GM23248 (cell line): Measurements from ENCODE around the gene TAF10. TPM values are rescaled to one million over a fixed set of nuclear protein-coding genes. Genes with fewer than 3 reads are reported as not detected.

Source experiments
- DNase-seq: peaks from one replicate; pipeline ENCODE4 v3.0.0-alpha.2; 2015
- H2AFZ ChIP-seq: fragments of 200-600 bp; sonication (generic); 2 replicates; pipeline ENCODE4 v1.6.1; 2016; ENCODE audit warnings: antibody characterized with exemption
- H3F3A ChIP-seq: fragments of 200-600 bp; sonication (generic); 2 replicates; pipeline ENCODE4 v1.6.1; 2016; ENCODE audit warnings: mild to moderate bottlenecking, antibody characterized with exemption, mixed run types; ENCODE audit not compliant: insufficient read depth
- H3K27ac ChIP-seq: fragments of 200-600 bp; sonication (generic); 2 replicates; pipeline ENCODE4 v1.5.1; 2016; ENCODE audit warnings: mild to moderate bottlenecking
- H3K27me3 ChIP-seq: fragments of 200-600 bp; sonication (generic); replicated peaks from 2 replicates; pipeline ENCODE4 v1.6.1; 2016; ENCODE audit warnings: mild to moderate bottlenecking; ENCODE audit not compliant: insufficient read depth
- H3K36me3 ChIP-seq: fragments of 200-600 bp; sonication (generic); 2 replicates; pipeline ENCODE4 v1.6.1; 2016; ENCODE audit warnings: low read depth, mild to moderate bottlenecking
- H3K4me1 ChIP-seq: fragments of 200-600 bp; sonication (generic); 2 replicates; pipeline ENCODE4 v1.6.1; 2016; ENCODE audit warnings: mild to moderate bottlenecking; ENCODE audit not compliant: insufficient read depth
- H3K4me2 ChIP-seq: fragments of 200-600 bp; sonication (generic); one replicate; pipeline ENCODE4 v1.6.1; 2016; ENCODE audit warnings: mild to moderate bottlenecking; ENCODE audit not compliant: unreplicated experiment
- H3K4me3 ChIP-seq: fragments of 200-600 bp; sonication (generic); 2 replicates; pipeline ENCODE4 v1.5.1; 2016; ENCODE audit warnings: mild to moderate bottlenecking
- H3K79me2 ChIP-seq: fragments of 200-600 bp; sonication (generic); 2 replicates; pipeline ENCODE4 v1.6.1; 2016; ENCODE audit warnings: mild to moderate bottlenecking; ENCODE audit not compliant: insufficient read depth
- H3K9ac ChIP-seq: fragments of 200-600 bp; sonication (generic); 2 replicates; pipeline ENCODE4 v1.6.1; 2016; ENCODE audit warnings: mild to moderate bottlenecking
- H3K9me2 ChIP-seq: fragments of 200-600 bp; sonication (generic); 2 replicates; pipeline ENCODE4 v1.6.1; 2016; ENCODE audit warnings: mixed run types, mild to moderate bottlenecking, moderate library complexity; ENCODE audit not compliant: insufficient read depth
- H3K9me3 ChIP-seq: fragments of 200-600 bp; sonication (generic); one replicate; pipeline ENCODE4 v1.6.1; 2017; ENCODE audit warnings: low read depth
- H4K20me1 ChIP-seq: fragments of 200-600 bp; sonication (generic); 2 replicates; pipeline ENCODE4 v1.6.0; 2016; ENCODE audit not compliant: insufficient read depth
- EZH2 ChIP-seq: fragments of 200-600 bp; sonication (generic); IDR thresholded peaks from 2 replicates; pipeline ENCODE4 v1.6.1; 2018; ENCODE audit warnings: antibody characterized with exemption, mild to moderate bottlenecking; ENCODE audit not compliant: insufficient read depth, poor library complexity, severe bottlenecking
- EZH2phosphoT487 ChIP-seq: fragments of 200-600 bp; sonication (generic); IDR thresholded peaks from 2 replicates; pipeline ENCODE4 v1.6.1; 2018; ENCODE audit warnings: antibody characterized with exemption, moderate library complexity, mild to moderate bottlenecking, low read depth; ENCODE audit not compliant: insufficient read depth
- WGBS, 2 experiments: methylation state at CpG; one replicate each; pipeline ENCODE4 v1.1.6; 2015 to 2017; ENCODE audit warnings: low lambda C conversion rate in 2 of 2, low coverage in 1 of 2; ENCODE audit errors: missing lambda C conversion rate in 2 of 2; 5-methylcytosine and 5-hydroxymethylcytosine counted together
- in situ Hi-C: fragments of 300-500 bp; cut with MboI; formaldehyde crosslinking; loops from 2 replicates; pipeline ENCODE4 v1.15.0; 2020
- polyA plus RNA-seq: library from polyadenylated mRNA; unstranded; fragments of >200 nt; fragmentation: Nextera tagmentation; extraction: Ambion mirVana; gene quantifications from 2 replicates; pipeline ENCODE4 v1.2.1, GENCODE V29; 2016
- total RNA-seq: library from RNA; depleted of rRNA; stranded (reverse); fragments of >200 nt; shearing (Covaris generic); gene quantifications from 2 replicates; pipeline ENCODE4 v1.2.3, GENCODE V29; 2014

TAF10 gene
- total and polyA plus RNA-seq, 2 experiments from 2014 or later, result 67.9 to 172 TPM

GRCh38 chr11:6568191-6568918 lies 43.7 kb downstream of the TAF10 start:
- no peaks in the 10 kb centered on the region for H3K36me3 ChIP-seq
- peak; percentile 47 for DNase-seq
- no peak overlapping the region for H3K27ac ChIP-seq
- in situ Hi-C loops, result no loop called here
- H3F3A ChIP-seq, result peaks cover 12% of the 10 kb centered on the region; the same call in 1 of the 2 replicates
- no peak overlapping the region for H3K9ac ChIP-seq
- TF ChIP-seq EZH2, result no peak
- H3K4me2 ChIP-seq, result no peak overlapping the region
- H3K9me2 ChIP-seq, result no peaks in the 10 kb centered on the region
- H3K4me3 ChIP-seq, result no peak overlapping the region
- H3K4me1 ChIP-seq, result peaks cover 22% of the 10 kb centered on the region; the same call in 1 of the 2 replicates
- 74 to 88% methylated on average over 4 of the region's 4 CpGs for WGBS, 2 experiments
- no peaks in the 10 kb centered on the region for H4K20me1 ChIP-seq
- H2AFZ ChIP-seq, result no peak overlapping the region
- no peaks in the 10 kb centered on the region for H3K9me3 ChIP-seq
- no peaks in the 10 kb centered on the region for H3K79me2 ChIP-seq
- no peaks in the 10 kb centered on the region for H3K27me3 ChIP-seq

- Histone ChIP-seq H3K9ac (no peak overlapping the region), H3K9me3 (no peaks in the 10 kb centered on the region), H3K4me3 (no peak overlapping the region), H3K27me3 (no peaks in the 10 kb centered on the region), H3F3A (peaks cover 9% of the 10 kb centered on the region; the same call in 1 of the 2 replicates), H3K79me2 (no peaks in the 10 kb centered on the region), H2AFZ (no peak overlapping the region), H3K36me3 (no peaks in the 10 kb centered on the region), H3K4me2 (no peak overlapping the region), H4K20me1 (no peaks in the 10 kb centered on the region), H3K4me1 (peaks cover 16% of the 10 kb centered on the region; the same call in 1 of the 2 replicates), H3K27ac (no peak overlapping the region), H3K9me2 (no peaks in the 10 kb centered on the region)
- DNase-seq, result no peak
- TF ChIP-seq EZH2phosphoT487 (no peak), EZH2 (no peak)
- in situ Hi-C loops, result no loop called here
- 92 to 95% methylated on average over 7 of the region's 7 CpGs for WGBS, 2 experiments
Observed at GRCh38 chr11:6567371-6567745, 44.7 kb downstream of the TAF10 start.

- Histone ChIP-seq H3K9me2 (no peaks in the 10 kb centered on the region), H3K27ac (no peak overlapping the region), H3K36me3 (no peaks in the 10 kb centered on the region), H3K27me3 (no peaks in the 10 kb centered on the region), H3K4me3 (no peak overlapping the region), H3K9me3 (no peaks in the 10 kb centered on the region), H3K4me2 (no peak overlapping the region), H2AFZ (no peak overlapping the region), H3K9ac (no peak overlapping the region), H4K20me1 (no peaks in the 10 kb centered on the region), H3F3A (0 out of 2 replicates have a peak, but pooled peaks cover 5% of the 10 kb centered on the region), H3K4me1 (peaks cover 11% of the 10 kb centered on the region; the same call in 1 of the 2 replicates), H3K79me2 (no peaks in the 10 kb centered on the region)
- in situ Hi-C loops, result no loop called here
- TF ChIP-seq EZH2phosphoT487, result no peak
- no peak for TF ChIP-seq EZH2
- WGBS, 2 experiments, result 88 to 89% methylated on average over 13 of the region's 13 CpGs
- DNase-seq, result no peak
Observed at GRCh38 chr11:6566704-6567370, 45.2 kb downstream of the TAF10 start.

GRCh38 chr11:6565988-6566703 lies 45.9 kb downstream of the TAF10 start:
- in situ Hi-C loops, result no loop called here
- no peak for DNase-seq

More at GRCh38 chr11:6565988-6566703, 45.9 kb downstream of the TAF10 start:
- Histone ChIP-seq H3K4me3 (no peak overlapping the region), H2AFZ (no peak overlapping the region), H3K36me3 (no peaks in the 10 kb centered on the region), H3K4me1 (0 out of 2 replicates have a peak, but pooled peaks cover 6% of the 10 kb centered on the region), H3K9ac (no peak overlapping the region), H3K27ac (no peak overlapping the region), H3K9me3 (no peaks in the 10 kb centered on the region), H3K4me2 (no peak overlapping the region), H3K79me2 (no peaks in the 10 kb centered on the region), H3K27me3 (no peaks in the 10 kb centered on the region), H3F3A (no peaks in the 10 kb centered on the region), H4K20me1 (no peaks in the 10 kb centered on the region), H3K9me2 (no peaks in the 10 kb centered on the region)
- TF ChIP-seq EZH2 (no peak), EZH2phosphoT487 (no peak)
- whole genome bisulfite sequencing, 2 experiments, result 95 to 98% methylated on average over 5 of the region's 5 CpGs
